Myocyte (in vitro differentiated cells): Measurements from ENCODE around the gene EXOC6B. TPM values are rescaled to one million over a fixed set of nuclear protein-coding genes. Genes with fewer than 3 reads are reported as not detected.
"Not testable (repeated sequence)": the region's sequence is repeated elsewhere in the genome, so short reads cannot be mapped to it uniquely, and the experiment has no call there.

ENCODE experiments used
- DNase-seq: peaks from one replicate; pipeline ENCODE4 v3.0.0-alpha.2; 2012; ENCODE audit warnings: low read depth
- total RNA-seq: library from RNA; depleted of rRNA; stranded (reverse); fragments of >200 nt; gene quantifications from 2 replicates; pipeline ENCODE4 v1.2.3, GENCODE V29; 2014

Gene EXOC6B
- total RNA-seq, 1 donor from 2014 or later, result 15.4 TPM

DNA sequence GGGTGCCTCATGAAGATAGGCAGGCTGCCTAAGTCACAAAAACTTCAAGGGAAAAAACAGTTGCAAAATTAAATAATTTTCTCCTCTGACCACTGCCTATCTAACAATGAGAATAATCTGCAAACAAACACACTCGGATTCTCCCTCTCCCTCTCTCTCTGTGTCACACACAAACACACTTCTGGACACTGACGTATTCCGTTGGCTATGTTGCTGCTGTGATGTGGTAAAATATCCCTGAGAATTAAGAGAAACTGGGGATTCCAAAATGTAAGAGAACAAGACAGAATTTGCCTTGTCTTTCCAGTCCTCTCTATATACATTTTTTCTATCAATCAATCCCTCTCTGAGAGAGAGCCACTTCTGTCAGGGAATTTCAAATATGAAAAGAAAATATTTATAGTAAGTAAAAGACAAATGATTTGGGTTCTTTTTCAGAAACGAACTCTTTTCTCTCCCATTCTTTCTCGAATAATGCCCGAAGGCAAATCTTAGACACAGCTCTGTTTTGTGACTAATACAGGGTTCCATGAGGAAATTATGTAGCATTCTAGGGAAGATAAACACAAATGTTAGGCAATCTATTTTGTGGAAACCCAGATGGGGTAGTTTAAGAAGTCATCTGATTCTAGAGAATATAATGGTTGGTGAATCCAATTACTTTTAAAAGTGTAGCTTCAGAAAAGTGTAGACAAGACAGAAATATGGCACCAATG, 367.9 kb downstream of the EXOC6B start:
- no peak for DNase-seq

DNA sequence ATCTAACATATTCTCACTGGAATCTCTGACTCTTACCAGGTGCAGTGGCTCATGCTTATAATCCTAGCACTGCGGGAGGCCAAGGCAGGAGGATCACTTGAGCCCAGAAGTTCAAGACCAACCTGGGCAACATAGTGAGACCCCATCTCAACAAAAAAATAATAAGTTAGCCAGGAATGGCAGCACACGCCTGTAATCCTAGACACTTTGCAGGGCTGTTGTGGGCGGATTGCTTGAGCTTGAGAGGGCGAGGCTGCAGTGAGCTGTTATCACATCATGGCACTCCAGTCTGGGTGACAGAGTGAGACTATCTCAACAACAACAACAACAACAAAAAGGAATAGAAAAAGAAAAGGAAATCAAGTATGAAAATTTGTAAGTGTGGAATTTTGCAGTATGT, 371.6 kb downstream of the EXOC6B start:
- no peak for DNase-seq

DNA sequence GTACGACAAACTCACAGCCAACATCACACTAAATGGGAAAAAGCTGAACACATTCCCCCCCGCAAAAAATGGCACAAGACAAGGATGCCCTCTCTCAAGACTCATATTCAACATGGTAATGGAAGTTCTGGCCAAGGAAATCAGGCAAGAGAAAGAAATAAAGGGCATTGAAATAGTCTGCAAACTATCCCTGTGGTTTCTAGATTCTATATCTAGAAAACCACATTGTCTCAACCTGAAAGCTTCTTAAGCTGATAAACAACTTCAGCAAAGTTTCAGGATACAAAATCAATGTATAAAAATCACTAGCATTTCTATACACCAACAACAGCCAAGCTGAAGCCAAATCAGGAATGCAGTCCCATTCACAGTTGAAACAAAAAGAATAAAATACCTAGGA, 383.6 kb downstream of the EXOC6B start:
- DNase-seq, result no peak

DNA sequence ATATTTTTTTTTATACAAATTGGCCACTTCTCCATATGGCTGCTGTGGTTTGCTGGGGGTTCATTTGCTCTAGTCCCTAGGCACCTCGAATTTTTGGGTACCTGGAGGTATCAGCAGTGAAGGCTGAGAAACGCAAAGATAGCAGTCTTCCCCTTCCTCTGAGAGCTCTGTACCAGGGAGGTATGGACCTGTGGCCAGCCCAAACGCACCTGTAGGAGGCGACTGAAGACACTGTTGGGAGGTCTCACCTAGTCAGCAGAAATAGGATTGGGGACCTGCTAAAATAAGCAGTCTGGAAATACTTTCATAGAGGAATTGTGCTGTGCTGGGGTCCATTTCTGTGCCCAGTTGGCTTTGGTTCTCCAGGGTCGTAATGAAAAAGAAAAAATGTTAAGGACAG, 385.9 kb downstream of the EXOC6B start:
- no peak for DNase-seq

DNA sequence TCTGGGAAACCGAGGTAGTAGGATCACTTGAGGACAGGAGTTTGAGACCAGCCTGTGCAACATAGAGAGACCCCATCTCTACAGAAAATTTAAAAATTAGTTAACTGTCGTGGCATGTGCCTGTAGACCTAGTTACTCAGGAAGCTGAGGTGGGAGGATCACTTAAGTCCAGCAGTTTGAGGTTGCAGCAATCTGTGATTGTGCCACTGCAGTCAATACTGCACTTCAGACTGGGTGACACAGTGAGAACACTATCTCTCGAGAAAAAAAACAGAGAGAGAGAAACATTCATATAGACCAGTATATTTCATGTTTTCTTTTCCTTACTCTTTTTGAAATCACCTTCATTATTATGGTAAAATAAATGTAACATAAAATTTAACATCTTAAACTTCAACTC, 387.5 kb downstream of the EXOC6B start:
- no peak for DNase-seq

DNA sequence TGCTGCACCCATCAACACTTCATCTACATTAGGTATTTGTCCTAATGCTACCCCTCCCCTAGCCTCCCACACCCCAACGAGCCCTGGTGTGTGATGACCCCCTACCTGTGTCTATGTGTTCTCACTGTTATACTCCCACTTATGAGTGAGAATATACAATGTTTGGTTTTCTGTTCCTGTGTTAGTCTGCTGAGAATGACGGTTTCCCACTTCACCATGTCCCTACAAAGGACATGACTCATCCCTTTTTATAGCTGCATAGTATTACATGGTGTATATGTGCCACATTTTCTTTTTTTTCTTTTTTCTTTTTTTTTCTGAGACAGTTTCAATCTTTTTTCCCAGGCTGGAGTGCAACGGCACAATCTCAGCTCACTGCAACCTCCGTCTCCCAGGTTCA, 394.1 kb downstream of the EXOC6B start:
- DNase-seq, result no peak

DNA sequence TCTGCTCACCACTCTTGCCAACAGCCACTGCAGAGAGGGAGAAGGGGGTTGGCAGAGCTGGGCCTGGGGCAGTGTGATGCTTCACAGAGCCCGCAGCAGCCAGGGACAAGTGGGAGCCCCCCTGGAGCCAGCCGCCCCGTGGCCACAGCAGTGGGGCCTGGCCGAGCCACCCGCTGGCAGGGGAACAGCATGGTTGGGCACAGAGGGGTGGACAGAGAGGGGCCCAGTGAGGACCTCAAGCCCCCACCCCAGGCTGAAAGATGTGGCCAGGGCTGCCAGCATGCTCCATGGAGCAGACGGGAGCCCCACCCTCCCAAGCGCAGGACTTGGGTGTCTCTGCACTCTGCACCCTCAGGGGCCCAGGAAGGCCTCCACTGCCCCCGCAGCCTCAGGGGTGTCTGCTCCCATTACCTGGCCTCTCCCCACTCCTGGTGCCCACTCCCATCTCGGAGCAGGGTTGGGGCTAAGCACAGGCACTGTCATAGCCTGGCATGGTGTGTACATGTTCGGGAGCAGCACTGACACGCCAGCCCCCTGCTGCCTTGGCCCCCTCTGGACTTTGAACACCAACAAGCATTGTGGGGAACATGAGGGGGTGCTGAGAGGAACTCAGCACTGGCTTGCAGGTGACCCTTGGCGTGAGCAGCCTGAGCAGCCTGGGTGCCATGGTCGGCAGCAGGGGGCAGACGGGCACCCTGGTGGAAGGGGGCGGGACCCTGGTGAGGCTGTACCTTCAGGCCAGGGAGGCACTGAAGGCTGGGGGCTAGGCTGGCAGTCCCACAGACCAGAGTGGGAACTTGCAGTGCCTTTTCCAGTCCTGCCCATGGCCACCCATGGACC, 398.6 kb downstream of the EXOC6B start:
- DNase-seq, result no peak

DNA sequence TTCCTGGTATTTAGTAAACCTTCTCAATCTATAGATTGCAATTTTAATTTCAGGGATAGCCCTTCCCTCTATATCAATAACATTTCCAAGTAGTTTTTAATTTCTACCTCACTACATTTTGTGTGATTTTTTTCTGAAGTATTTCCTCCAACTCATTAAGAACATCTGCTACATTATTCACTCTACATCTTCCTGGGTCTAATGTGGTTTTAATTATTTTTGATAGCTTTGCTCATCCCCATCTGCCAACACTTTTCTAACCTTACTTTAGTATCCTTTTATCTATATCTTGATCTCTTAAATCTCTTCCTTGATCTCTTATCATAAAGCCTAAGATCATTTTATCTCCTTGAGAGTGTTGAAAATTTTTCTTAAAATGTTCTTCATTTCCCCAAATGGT, 399.8 kb downstream of the EXOC6B start:
- no peak for DNase-seq

DNA sequence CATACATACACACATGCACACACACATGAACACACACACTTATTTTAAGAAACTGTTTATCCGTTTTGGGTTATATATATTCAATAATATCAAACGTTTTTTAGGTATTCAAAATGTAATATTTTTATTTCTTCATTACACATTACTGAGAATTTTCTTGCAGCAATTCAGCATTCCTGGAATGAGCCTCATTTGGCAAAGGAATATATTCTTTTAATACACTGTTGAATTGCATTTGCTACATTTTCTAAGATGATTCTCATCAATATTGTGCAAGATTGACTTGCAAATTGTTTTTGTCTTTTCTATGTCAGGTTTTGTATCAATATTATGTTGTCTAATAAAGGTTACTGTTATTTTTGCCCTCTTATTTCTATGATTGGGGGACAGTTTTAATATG, 402.1 kb downstream of the EXOC6B start:
- DNase-seq, result no peak

DNA sequence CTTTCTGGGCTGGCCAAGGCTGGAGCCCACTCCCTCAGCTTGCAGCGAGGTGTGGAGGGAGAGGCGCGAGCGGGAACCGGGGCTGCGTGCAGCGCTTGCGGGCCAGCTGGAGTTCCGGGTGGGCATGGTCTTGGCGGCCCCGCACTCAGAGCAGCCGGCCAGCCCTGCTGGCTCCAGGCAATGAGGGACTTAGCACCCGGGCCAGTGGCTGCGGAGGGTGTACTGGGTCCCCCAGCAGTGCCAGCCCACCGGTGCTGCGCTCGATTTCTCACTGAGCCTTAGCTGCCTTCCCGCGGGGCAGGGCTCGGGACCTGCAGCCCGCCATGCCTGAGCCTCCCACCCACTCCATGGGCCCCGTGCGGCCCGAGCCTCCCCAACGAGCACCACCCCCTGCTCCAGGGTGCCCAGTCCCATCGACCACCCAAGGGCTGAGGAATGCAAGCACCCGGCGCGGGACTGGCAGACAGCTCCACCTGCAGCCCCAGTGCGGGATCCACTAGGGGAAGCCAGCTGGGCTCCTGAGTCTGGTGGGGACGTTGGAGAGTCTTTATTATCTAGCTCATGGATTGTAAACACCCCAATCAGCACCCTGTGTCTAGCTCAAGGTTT, 404.0 kb downstream of the EXOC6B start:
- DNase-seq, result not testable (repeated sequence)

DNA sequence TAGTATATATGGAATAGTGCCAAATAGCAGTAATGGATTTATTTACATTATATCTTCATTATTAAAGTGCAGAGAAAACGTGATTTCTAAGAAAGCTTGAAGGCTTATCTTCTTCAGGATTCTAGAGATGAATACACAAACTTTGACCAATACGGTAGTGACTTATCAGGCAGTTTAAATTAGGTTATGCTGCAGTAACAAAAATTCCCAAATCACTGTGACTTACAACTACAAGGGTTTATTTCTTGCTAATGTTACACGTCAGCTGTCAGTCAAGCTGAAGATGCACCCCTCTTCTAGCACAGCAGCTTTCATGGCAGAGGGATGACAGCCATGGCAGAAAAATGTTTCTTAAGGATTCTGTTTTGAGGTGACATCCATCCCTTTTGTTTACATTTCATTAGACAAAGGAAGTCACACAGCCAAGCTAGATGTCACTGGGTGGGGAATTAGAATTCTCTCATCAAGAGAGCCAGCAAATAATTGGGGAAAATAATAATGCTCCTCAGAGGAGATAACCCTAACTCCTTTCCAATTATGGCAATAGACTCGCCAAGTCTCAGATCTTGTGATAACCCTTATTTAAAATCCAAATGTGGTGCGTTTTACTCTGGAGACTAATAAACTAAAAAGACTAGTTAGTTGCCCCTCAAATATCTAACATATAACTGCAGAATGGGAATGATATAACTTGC, 409.9 kb downstream of the EXOC6B start:
- no peak for DNase-seq

DNA sequence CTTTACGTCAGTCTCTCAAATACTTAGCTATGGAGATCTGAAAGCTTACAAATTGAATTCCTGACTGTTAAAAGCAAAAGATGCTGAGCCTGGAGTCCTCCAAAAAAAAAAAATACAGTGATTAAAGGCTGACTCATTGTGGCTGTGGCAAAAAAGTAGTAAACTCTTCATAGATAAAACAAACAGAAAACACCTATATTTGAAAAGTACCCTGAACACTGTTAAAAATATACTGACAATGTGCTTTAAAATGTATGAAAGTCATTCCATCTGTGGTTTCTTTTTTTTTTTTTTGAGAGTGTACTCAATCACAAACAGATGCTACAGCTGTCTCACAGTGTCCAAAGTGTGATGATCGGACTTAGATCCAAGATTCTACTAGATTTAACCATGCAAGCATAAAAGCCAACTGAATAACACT, 410.6 kb downstream of the EXOC6B start:
- peak; percentile 55 for DNase-seq

DNA sequence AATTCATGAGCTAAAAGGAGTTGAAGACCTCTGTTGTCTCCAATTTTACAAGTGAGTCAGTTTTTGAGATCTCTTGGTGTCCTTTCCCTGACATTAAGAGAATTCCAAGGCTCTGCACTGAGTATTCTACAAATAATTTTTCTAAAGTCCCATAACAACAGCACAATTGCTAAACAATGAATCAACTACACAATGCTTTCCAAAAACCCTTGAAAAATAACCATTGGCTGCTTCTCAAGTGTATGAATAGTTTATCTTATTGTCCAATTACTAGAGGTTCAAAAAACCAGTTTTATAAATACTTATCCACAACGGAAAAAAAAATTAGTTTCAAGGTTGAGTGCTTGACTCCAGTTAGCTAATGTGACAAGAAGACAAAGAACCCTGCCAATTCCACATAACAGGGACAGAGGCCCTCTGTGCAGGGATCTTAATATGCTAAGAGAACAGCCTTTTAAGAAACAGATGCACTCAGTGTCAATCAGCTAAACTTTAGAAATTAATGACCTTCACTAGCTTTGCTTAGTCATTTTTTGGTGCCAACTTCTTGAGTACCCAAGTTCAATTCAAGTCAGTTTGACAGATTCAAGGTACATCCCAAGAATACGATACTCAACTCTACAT, 411.6 kb downstream of the EXOC6B start:
- DNase-seq, result peak; percentile 7

DNA sequence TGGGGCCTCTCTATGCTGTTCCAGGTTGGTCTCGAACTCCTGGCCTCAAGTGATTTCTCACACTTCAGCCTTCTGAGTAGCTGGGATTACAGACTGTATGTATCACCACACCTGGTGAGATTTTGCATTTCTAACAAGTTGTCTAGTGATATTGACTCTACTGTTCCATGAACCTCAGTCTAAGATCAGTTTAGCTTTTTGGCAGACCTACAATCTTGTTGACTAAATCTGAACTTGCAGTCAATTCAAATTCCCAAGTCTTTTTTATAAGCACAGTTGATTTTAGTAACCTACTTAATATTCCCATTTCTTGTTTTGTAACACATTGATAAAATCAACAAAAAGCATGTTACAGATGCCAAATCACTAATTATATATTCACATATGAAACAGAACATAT, 412.1 kb downstream of the EXOC6B start:
- no peak for DNase-seq

DNA sequence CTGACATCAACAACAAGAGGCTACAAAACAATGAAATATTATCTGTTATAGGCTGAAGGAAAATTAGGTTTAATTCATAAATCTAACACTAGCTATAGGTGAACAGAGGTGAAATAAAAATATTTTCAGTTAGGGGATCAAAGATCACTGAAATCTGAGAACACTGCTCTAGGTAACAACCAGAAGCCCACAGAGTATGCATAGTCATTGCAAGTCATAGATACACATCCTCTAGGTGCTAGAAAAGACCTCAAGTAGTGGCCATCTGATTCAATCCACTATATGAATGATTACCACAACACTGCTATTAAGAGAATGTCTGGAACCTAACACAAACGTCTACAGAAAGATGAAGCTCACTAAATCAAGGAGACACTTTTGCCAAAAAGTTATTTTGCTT, 413.6 kb downstream of the EXOC6B start:
- DNase-seq, result no peak

DNA sequence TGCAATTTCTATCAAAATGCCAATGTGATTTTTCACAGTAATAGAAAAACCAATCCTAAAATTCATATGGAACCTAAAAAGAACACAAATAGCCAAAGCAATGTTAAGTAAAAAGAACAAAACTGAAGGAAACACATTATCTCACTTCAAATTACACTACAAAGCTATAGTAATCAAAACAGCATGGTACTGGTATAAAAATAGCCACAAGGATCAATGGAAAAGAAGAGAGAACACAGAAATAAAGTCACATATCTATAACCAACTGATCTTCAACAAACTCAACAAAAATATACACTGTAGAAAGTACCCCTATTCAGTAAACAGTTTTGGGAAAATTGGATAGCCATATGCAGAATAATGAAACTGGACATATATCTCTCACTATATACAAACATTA, 426.0 kb downstream of the EXOC6B start:
- DNase-seq, result no peak

DNA sequence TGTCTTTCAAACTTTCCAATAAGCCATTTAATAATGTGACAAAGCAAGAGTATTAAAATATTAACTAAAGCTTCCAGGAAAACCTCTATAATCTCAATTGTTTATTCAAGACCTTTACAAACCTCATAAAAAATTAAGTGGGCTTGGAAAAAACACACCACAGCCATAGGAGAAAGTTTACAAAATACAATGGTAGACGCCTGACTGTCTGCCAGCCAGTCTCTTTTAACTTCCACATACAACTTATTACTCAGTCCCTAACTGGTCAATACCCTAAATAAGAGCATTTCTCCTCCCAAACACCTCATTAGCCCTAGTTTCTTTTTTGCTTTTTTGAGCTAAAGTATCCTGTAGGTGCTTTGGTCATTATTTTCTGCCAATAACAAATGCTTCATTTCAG, 430.7 kb downstream of the EXOC6B start:
- DNase-seq, result no peak

DNA sequence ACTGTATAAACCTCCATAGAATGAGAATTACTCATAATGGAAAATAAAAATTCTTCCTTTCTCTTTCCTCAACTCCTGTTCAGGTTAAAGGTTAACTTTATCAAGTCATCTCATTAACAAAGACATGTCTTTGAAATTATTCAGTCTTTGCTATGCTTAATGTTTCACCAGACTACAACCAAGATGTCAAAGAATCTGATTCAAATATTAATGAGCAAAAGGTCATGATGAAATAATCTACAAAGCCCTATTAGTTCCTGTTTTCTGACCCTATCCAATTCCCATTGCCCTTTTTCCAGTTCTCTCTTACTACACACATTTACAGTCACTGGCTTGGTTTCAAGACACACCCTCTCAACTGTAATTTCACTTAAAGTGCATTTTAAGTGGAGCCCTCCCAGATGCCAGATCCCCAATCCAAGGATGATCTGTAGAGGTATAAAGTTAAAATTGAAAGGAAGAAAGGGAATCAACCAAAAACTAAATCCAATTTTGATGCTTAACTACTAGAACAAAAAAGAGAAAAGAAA, 431.2 kb downstream of the EXOC6B start:
- DNase-seq, result no peak

DNA sequence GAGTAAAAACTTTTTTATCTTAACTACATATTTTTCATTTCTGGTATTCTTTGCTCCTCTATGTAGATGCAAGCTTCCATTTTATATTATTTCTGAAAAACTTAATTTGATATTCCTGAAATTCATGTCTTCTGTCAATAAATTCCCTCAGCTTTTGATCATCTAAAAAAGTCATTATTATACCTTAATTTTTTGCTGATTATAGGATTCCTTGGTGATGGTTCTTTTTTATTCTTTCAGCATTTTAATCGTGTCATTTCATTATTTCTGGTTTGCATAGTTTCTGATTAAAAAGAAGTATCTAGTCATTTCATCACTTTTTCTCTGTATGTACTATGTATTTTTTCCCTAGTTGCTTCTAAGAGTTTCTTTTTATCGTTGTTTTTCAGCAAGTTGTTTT, 436.4 kb downstream of the EXOC6B start:
- DNase-seq, result no peak

DNA sequence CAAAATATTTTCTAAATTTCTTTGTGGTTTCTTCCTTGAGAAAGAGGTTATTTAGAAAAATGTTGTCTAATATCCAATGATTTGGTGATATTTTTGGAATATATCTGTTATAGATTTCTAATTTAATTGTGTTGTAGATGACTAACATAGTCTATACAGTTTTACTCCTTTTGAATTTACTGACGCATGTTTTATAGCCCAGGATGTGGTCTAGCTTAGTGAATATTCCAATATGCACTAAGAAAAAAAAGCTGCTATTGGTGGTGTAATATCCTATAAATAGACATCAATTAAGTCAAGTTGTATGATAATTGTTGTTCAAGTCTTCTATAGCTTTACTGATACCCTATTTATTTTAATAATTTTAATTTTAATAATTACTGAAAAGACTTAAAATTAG, 437.6 kb downstream of the EXOC6B start:
- DNase-seq, result no peak

DNA sequence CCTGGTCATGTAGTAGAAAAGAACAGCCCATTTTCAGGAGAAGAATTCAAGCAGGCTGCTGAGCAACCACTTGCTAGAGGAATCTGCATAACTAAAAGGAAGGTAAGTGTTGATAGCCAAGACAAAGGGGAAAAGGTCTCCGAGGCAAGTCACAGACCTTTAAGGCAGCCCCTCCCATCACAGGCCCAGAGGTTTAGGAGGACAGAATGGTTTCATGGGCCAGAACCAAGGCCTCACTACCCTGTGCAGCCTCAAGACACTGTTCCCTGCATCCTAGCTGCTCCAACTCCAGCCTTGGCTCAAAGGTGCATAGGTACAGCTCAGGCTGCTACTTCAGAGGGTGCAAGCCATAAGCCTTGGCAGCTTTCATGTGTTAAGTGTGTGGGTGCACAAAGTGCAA, 439.5 kb downstream of the EXOC6B start:
- DNase-seq, result no peak
